Head of caudate nucleus (tissue), 42 donors: ENCODE results near the gene ASB1.
"Not testable (repeated sequence)": the region's sequence is repeated elsewhere in the genome, so short reads cannot be mapped to it uniquely, and the experiment has no call there.

Experiments used
- DNase-seq, 42 donors: peaks; one replicate each; pipeline versions ENCODE4 v3.0.0 to v3.0.0-alpha.2; 2020 to 2021; ENCODE audit warnings: mixed read lengths in 7 of 42
- intact Hi-C: fragments of 100-400 bp; cut with DNase I; formaldehyde crosslinking; loops from one replicate; pipeline ENCODE4 v1.15.0; 2022

ASB1 gene

DNA sequence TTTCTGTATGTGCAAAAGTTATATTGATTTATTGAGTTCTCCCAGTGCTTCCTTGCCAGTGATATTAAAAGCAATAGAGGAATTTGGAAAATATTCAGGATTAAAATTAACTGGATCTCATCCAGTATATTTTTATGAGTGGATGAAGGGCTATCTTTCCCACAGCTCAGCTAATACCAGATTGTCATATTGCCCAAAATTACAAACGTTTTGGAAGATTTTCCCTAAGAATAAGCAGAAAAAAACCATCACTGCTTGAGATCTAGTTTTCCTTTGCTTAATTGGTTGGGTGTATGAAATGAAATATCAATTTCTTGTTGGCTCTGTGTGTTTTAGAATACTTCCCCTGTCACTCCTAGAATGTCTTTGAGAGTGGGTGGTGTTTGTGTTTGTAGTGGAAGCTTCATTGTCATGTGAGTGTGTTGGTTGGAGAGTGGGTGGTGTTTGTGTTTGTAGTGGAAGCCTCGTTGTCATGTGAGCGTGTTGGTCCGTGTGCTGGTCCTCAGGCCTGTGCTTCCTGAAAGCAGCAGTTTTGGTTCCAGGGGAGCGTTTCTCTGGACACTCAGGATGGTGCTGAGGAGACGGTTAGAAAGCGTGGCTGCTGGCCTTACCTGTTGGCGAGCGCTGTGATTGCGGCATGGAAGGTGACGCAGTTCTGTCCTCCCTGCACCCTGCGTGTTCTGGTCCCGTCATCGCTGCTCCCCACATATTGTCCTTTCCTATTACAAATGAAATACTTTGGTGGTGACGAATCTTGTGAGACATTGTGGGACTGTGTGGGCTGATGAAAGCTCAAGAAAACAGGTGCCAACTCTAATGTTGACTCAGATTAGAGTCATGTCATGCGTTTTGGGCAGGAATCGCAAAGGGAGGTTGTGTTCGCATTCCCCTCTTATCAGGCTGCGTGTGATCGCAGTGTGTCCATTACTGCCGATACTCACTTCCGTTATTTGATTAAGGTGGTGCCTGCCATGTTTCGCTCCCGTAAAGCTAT lies 12.4 kb downstream of the ASB1 start:
- peak in 11 of 42 donors; percentile 11 to 53 (median 35) for DNase-seq
- intact Hi-C loops: no loop called here

DNA sequence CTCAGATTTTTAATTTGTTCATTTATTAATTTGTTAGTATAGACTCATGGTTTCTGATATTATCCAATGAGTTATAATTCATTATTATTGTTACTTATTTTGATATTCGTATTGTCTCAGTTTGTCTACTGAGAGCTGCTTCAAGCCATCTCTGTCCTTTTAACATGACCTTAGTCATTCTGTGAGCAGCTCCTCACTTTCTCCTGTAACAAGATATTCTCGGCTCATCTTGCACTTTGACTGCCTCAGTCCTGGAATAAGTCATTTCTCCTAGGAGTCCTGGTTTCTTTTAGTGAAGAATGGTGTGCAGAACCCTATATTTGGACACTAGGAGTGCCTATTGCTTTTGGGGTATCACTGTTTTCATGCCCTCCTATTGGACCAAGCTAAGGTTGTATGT lies 13.2 kb downstream of the ASB1 start:
- intact Hi-C loops: no loop called here
- no peak for DNase-seq

DNA sequence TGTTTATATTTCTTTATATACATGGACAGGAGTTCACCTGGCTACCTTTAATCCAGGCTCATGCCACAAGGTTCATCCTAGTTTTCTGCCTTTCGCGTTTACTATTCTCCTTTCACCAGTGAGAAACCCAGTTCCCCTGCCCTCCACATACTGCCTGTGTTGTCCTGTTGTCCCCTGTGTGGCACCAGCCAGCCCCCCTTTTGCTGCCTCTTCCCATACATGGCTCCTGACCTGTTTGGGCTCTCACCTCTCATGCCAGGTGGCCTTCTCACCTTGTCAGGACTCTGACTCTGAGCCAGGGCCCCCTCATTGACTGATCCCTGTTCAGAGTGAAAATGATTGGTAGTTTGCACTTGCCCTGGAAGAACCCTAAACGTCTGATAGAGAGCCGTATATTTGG lies 13.6 kb downstream of the ASB1 start:
- intact Hi-C loops: no loop called here
- no peak for DNase-seq

DNA sequence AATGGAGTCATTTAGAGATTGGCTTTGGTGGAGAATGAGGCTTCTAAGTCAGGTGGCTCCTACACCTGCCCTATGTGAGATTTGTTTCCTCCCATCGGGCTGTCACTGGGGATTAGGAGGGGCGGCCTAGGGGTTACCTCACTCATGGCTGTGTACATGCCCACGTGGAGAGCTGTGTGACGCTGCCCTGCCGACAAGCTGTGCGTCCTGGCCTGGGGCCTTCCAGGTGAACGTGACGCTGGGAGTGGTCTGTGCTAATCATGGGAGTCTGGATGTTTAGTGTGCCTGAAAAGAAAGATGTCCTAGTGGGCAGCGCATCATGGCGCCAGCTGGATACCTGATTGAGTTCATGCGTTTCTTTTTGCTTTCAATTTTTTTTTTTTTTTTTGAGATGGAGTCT lies 14.0 kb downstream of the ASB1 start:
- intact Hi-C loops: no loop called here
- no peak for DNase-seq

DNA sequence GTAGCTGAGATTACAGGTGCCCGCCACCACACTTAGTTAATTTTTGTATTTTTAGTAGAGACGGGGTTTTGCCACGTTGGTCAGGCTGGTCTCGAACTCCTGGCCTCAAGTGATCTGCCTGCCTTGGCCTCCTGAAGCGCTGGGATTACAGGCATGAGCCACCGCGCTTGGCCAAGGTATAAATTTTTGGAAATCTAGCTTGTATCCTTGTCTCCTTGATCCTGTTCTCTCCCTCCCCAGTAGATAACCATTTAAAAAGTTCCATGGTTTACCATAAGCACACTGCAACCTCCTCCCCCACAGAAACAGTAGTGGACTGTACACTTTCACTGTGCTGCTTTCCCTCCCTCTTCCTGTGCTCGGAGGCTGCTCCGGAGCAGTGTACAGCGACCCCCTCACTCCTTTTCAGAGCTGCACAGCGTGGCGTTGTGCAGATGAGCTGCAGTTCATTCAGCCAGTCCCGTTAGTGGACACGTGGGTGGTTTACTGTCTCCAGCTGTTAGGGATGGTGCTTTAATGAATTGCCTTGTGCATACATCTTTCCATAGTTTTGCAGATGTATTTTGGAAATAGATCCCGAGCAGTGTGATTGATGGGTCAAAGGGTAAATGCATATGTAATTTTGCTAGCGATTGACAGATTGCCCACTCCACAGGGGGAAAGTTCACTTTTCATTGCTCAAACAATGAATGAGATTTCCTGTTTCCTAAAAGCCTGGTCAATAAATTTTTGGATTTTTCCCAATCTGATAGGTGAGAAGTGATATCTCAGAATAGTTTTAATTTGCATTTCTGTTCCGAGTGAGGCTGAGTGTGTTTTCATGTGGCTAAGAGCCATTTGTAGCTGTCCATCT lies 14.8 kb downstream of the ASB1 start:
- no peak for DNase-seq
- intact Hi-C loops: no loop called here

DNA sequence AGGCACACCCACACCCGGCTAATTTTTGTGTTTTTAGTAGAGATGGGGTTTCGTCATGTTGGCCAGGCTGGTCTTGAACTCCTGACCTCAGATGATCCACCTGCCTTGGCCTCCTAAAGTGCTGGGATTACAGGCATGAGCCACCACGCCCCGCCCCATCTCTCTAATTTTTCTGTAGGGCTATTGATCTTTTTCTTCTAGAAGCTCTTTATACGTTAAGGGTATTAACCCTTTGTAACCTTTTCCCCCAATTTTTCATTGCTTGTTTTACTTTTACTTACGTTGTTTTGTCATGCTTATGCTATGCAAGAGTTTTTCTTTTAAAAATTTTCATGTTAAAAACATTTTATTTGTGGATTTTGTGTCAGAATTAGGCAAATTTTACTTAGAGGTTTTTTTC lies 15.5 kb downstream of the ASB1 start:
- intact Hi-C loops, DNase-seq: not testable (repeated sequence)

DNA sequence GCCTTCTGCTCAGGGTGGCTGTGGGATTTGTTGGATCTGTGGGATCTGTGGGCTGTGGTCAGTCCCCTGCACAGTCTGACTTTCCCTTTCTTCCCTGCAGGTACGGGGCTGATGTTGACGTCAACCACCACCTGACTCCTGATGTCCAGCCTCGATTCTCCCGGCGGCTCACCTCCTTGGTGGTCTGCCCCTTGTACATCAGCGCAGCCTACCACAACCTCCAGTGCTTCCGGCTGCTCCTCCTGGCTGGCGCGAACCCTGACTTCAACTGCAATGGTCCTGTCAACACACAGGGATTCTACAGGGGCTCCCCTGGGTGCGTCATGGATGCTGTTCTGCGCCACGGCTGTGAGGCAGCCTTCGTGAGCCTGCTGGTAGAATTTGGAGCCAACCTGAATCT lies 17.5 kb downstream of the ASB1 start:
- intact Hi-C loops: no loop called here
- peak in 1 of 42 donors; percentile 34 for DNase-seq

DNA sequence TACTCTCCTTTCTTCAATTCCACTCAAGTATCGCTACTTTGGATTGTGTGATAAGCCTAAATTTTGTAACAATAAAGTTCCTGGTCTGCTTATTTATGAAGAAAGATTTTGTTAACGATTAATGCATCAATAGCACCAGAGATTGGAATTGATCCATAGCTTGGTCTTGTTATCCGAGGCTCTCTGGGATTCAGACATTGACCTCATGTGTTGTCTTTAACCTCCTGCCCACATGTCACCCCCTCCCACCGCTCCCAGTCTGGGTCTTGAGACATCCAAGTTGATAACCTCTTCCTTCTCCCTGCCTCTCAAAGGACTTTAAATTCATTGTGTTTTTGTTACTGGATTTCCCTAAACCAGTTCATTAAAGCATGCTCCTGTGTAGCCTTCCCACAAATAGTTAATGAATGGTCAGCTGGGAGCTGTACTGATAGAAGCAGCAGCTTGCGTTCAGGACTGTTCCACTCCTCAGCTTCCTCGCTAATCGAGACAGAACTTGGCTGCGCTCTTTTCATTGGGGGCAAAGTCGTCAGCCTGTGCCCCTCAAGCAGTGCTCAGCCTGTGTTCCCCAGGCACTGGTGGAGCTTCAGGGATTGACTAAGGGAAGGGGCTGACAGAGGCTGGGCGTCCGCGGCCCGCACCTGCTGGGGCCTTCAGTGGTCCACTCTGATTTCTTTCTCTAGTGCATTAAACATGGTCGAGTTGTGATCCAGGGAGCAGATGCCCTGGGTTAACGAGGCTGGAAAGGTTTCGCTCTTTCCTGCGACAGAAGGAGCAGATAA lies 18.9 kb downstream of the ASB1 start:
- intact Hi-C loops: no loop called here
- DNase-seq: no peak

DNA sequence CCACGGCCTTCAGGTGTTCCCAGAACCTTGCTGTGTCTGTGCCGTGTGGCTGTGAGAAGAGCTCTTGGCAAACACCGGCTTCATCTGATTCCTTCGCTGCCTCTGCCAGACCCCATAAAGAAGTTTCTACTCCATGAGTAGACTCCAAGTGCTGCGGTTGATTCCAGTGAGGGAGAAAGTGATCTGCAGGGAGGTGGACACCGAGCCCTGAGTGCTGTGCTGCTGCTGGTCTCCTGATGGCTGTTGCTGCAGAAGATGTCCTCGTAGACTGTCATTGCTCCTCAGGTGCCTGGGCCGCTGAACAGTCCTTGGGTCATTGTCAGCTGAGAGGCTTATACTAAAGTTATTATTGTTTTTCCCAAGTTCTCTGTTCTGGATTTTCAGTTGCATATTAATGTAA lies 19.6 kb downstream of the ASB1 start:
- peak in 2 of 42 donors; percentile 1 to 13 for DNase-seq

DNA sequence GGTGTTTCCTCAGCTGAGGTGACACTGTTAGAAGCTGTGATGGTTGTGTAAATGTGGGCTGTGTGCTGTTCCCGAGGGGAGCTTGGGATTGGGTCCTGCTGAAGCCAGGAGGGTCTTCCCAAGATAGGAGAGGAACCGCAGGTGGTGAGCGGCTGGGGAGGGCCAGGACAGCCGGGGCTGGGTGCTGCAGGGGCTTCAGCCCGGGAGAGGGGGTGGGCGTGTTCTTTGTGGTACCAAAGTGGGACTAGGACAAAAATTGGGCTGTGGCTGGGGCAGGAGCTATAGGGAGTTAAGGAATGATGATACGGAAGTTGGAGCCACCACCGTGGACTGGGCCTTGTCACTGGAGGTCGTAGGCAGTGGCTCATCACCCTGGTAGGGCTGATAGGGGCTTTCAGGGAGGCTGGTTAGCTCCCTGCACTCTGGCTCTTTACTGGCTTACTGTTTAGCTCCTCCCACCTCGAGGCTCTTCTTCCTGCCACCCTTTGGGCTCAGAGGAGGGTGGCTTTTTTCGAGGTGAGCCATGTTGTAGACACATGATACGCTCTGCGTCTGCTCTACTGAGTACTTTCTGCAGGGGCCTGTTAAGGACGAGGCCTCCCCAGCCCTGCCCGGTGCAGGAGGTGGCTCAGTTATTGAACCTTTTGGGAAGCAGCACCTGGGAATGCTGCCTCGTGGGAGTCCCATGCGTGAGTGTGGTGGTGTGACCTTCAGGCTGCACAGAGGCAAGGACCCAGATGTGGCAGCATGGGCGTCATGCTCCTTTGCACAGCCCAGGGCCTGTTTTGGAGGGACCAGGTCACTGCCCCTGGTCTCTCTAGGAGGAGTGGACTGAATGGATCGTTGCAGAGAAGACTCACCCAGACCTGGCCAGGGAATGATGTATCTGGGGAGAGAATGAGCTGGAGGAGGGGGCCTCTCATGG lies 21.6 kb downstream of the ASB1 start:
- intact Hi-C loops: no loop called here
- DNase-seq: peak in 2 of 42 donors; percentile 3 to 30

More for the DNA sequence above, 19.6 kb downstream of the ASB1 start:
- intact Hi-C loops: no loop called here

DNA sequence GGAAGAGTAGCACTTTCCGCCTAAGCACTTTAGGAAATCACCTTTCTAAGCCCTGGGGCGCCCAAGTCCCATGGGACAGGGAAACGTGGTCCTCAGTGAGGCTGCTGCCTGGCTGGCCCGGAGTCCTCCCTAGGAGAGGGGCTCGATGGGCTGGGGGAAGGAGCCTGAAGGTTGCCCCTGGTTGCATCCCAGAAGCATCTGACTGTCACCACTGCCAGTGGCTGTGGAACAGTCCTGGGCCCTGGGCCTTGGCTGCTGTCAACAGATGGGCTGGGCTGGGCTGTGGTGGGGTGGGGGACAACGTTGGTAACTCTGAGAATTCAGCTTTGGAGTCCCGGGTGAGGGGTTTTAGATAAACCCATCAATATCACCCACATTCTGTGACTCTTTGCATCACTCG lies 22.5 kb downstream of the ASB1 start:
- peak in 2 of 42 donors; percentile 6 to 35 for DNase-seq
- intact Hi-C loops: no loop called here

DNA sequence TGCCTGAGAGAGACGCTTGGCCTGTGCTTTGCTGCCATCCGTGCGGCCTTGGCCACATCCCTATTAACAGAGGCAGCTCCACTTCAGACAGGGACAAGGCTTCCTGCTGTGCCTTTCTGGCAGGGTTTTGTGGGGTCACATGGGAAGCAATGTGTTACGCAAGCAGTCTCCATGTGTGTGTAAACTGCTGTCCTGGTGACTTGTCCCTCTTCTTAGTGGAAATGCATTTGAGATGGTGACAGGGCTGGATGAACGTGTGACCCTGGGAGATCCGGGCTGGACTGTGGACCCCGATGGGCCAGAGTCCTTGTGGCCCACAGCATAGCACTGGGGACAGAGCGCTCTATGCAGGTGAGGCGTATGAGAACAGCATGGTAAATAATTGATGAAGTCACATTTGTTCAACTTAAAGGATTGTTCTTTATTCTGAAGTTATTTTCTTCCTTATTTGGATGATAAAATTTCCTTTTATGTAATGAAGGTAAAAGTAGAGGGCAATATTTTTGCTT lies 23.2 kb downstream of the ASB1 start:
- DNase-seq: peak in 20 of 42 donors; percentile 12 to 74 (median 38)
- intact Hi-C loops: no loop called here

DNA sequence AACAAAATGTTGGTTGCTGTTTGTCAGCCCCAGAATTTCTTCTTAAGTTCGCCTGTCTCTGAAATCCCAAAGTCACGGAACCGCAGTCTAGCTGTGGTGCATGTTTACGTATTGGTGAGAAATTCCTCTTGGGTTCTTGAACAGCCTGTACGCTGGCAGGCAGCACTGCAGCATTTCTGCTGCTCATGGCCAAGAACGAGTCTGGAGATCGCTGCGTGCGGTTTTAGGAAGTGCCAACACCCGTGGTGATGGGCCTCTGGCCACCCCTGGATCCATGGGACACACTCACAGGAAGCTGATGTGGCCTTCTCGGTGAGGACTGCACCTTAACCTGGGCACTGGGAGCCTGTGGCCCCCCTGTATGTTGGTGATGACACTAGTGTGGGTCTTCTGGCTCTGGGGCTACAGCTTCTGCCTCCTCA lies 23.7 kb downstream of the ASB1 start:
- intact Hi-C loops: no loop called here
- peak in 1 of 42 donors; percentile 36 for DNase-seq

DNA sequence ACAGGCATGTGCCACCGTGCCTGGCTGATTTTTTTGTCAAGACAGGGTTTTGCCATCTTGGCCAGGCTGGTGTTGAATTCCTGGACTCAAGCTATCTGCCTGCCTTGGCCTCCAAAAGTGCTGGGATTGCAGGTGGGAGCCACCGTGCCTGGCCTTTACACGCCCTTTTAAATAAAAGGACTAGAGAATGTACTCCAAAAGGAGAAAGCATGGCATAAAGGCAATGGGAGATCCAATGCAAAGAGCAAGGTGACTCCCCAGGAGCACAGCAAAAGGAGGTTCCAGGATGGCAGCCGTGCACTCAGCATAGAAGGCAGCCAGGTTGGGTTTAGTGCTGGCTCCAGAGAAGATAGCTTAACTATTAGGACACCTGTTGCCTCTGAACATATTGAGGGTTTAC lies 27.1 kb downstream of the ASB1 start:
- intact Hi-C loops: no loop called here
- DNase-seq: no peak

DNA sequence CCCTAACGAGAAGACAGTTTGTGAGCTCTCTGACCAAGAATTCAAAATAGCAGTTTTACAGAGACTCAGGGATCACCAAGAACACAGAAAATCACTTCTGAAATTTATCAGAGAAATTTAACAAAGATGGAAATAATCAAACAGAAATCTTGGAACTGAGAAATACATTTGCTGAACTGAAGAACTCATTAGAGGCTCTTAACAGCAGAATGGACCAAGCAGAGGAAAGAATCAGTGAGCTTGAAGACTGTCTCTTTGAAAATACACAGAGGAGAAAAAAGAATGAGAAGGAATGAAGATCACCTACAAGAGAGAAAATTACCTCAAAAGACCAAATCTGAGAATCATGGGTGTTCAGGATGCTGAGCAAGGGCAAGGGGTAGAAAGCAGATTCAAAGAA lies 29.7 kb downstream of the ASB1 start:
- intact Hi-C loops: no loop called here

DNA sequence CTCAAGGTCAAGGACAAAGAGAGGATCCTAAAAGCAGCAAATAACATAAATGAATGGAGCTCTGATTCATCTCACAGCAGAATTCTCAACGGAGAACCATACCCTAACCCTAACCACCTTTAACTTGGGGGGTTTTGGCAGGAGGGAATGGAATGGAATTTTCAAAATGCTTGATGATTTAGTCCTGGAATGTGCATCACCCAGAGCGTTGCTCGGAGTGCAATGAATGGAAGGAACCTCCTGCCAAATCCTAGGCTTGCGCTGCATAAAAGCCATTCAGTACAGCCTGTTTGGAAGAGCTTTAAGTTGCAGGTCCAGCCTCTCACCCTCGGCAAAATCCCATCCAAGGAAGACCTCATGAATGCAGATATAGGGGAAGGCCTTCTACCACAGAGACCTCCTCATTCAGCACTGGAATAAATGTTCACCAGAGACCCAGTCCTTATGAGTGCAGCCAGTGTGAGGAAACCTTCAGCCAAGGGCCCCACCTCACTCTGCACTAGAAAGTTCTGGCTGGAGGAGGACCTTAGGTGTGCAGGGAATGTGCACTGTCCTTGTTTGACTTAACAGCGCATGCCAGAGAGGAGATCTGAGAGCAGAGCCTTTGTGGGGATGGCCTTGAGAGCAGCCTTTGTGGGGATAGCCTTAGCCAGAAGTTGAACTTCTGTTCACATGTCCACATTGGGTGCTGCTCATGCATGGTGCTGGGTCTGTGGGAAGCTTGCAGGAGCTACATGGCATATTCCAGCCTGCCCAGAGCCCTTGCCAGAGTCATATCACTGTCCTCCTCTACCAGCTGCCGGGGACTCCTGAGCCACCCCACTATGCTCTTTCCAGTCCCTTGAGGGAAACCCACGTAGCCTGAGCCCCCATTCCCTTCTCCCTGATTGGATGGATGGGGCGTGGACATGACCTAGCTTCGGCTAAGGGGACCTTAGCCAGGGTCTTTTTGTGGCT lies 30.5 kb downstream of the ASB1 start:
- intact Hi-C loops: no loop called here

More for the DNA sequence above, 29.7 kb downstream of the ASB1 start:
- no peak for DNase-seq

DNA sequence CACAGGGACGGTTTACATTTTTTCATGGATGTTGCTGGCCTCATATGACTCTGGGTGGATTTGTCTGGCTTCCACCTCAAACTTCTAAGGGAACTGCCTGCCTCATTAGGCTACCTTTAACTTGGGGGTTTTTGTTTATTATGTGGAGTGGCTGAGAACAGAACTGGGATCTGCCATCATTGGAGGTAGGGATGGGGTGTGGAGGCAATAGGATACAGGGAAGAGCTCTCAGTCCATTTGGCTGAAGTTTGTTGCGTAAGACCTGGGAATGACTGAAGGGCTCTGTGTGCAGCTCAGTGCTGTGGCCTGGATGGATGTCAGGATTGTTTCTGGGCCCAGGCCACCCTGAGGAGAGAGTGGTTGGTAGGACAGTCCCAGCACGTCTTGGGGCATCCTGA lies 31.2 kb downstream of the ASB1 start:
- peak in 1 of 42 donors; percentile 34 for DNase-seq
- intact Hi-C loops: no loop called here

More for the DNA sequence above, 30.5 kb downstream of the ASB1 start:
- peak in 1 of 42 donors; percentile 30 for DNase-seq
